GM18517 (cell line): ENCODE results near the gene LAMTOR3.

ENCODE experiments used
- ATAC-seq: cut with Tn5 transposase; IDR thresholded peaks from one replicate; pipeline ENCODE4 v1.9.1; 2021; ENCODE audit warnings: mild to moderate bottlenecking, moderate library complexity; ENCODE audit not compliant: unreplicated experiment

The LAMTOR3 gene

DNA sequence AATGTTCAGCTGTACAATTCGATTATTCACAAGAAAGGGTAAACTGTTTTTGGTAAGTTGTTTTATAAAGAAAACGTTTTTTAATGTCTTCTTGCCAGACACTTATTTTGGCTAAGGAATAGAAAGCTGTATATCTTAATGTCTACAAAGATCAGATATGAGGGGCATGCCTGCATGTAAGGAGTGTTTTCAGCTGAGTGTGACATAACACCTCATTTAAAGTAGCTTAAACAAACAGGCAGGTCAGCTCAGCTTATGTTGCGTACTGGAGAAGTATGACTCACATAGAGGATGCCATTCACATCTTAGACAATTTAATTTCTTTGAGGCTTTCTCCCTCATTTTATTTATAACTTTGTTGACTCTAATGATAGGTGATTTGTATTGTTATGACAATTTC, 30.4 kb downstream of the LAMTOR3 start:
- ATAC-seq, result no peak

DNA sequence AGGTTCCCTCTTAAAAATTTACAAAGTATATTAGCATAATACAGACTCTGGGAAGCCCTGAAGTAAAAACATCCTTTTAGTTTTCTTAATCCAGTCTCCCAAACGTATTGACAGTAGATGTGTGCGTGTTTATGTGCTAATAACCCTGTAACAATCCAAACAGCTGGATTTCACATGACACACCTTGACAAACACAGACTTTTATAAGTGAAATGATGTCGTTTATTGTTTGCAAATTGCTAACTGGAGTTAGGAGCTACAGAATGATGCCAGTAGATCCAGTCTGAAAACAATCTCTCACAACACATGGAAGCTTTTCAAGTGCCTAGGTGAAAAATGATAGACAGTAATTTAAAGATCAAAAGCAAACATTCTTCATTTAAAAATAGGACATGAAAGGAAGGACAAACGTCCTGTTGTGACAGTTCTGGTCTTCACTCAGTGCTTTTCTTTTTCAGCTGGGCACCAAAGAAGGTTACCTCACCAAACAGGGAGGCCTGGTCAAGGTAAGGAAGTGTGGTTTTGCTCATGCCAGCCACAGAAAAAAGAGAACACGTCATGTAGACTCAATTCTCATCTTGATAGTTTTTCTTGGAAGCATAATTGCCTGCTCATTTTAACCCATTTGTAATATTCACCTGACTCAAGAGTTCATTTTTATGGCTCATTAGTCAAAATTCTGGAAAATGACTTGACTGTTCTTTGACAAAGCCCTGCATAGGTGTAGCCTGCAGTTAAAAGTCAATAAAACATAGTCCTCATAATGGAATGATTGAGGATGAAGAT, 32.9 kb downstream of the LAMTOR3 start:
- ATAC-seq, result peak; percentile 48

DNA sequence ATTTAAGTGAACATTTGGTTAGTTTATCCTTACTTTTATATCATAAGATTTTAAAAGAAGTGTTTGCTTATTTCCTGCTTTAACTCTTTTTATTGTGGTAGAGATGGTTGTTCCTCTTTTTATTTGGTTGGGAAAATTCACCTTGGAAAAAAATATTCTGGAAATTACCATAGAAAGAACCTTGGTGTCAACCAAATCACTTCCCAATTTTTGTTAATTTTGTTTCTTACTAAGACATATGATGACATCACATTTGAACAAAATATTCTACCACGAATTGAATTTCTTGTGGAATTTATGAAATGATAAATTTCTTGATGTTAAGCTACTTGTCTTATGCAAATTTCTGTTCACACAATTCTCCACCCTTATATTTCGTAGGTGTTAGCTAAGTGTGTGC, 33.7 kb downstream of the LAMTOR3 start:
- ATAC-seq, result no peak

DNA sequence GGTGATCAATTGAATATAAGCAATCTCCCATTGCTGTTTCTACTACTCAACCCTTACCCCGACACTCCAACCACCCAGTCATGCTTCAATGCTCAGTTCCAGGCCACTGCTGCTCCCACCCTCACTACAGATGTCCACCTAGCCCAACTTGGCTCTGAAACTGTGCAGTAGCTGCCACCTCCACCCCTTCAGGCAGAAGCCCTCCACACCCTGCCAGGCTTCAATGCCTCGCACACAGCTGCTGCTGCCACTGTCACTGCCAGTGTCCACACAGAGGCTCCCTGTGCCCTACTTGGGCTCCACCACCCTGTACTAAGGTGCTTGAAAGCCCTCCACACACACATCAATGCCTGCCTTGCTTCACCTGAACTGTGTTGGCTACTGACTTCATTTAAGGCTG, 34.6 kb downstream of the LAMTOR3 start:
- ATAC-seq, result peak; percentile 58

DNA sequence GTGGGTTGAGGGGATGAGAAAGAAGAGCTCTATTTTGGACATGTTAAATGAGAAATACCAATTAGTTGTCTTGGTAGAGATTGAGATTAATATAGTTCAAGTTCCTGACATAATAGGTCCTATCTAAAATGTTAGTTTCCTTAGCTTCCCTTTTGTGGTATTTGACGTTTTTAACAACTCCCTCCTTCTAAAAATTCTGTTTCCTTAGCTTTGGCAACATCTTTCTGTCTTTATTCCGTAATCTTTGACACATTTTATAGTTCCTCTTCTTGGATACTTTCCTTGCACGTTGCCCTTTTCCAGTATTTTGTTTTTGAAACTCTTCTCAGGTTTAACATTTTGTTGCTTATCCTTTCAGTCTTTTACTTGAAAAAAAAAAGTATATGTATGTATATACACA, 36.9 kb downstream of the LAMTOR3 start:
- no peak for ATAC-seq

DNA sequence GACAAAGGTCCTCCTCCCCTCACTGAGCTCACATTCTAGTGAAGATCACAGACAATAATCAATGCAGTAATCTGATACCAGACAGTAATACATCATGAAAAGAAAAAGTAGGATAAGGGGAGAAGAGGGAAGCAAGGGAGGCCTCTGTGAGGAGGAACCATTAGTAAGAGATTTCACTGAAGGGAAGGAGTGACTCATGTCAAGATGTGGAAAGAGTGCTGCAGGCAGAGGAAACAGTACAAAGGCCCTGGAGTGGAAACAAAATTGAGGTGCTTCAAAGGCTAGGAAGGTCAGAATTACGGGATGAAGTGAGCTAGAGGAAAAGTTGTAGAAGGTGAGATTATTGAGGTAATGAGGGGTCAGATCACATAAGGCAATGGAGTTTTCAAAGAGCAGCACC, 38.1 kb downstream of the LAMTOR3 start:
- ATAC-seq, result no peak

DNA sequence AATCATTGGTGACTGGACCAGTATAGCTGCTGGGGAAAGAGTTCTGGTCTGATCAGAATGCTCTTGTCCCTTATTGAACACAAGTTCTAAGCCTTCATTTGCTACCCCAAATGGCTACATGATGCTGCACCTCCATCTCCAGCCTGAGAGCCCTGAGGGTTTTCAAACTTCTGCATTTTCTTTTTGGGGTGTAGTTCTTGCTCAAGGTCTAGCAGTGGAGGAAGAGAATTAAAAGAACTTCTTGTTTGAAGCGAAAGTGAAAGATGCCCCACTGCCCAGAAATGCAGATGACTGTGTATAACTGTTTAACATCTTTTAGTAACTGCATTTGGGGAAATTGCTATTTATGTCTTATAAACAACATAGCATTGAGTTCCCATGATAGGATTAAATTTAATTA, 38.5 kb downstream of the LAMTOR3 start:
- peak; percentile 47 for ATAC-seq

DNA sequence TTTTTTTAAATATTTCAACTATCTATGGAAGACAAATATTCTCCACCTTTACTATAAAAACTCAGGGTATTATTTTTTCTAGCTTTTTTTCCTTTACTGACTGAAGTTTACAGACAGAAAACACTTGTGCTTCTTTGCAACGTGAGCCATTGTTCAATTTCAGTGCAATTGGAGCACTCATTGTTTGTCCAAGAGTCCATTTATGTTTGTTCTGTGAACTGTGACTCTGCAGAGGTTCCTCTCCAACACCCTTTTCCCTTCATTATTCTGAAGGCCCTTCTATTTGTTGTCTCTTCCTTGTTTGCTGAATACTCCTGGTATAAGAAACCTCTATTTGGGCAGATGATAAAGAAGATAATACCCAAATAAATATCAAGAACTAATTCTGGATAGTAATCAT, 40.2 kb downstream of the LAMTOR3 start:
- ATAC-seq, result no peak

DNA sequence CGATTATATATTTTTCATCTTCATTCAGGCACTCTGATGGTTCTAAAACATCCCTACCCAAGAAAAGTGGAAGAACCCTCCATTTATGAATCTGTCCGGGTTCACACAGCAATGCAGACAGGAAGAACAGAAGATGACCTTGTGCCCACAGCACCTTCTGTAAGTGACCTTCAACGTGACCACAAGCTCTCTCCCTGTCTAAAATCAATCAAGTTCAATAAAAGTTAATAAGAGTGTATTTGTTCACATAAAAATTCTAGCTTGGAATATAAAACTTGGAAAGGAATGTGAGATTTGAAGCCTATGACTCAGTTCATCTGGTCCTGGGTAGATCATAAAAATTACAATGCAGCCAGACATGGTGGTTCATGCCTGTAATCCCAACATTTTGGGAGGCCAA, 41.0 kb downstream of the LAMTOR3 start:
- no peak for ATAC-seq

DNA sequence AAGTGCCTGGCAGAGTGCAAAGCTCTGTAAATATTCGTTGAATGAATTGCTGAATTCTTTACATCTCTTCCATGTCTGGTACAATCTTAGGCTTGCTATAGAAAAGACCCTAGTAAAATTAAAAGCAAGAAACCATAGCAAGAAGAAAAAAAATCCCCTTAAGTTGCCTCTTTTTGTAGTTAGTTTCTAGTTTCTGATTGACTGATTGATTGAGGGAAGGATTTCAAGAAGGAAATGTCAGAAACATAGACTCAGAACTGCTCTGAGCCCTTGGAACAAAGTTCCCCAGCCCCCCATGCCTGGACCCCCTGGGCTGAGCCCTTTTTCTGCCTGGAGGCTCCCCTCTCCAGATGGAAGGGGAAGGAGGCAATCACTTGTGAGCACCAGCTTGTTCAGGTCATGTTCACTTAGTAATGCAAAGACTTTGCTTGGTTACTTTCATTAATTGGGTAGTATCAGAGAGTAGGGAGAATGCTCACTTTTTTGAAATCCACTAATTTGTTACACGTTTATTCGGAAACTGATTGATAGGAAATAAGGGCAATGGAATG, 42.0 kb downstream of the LAMTOR3 start:
- no peak for ATAC-seq

DNA sequence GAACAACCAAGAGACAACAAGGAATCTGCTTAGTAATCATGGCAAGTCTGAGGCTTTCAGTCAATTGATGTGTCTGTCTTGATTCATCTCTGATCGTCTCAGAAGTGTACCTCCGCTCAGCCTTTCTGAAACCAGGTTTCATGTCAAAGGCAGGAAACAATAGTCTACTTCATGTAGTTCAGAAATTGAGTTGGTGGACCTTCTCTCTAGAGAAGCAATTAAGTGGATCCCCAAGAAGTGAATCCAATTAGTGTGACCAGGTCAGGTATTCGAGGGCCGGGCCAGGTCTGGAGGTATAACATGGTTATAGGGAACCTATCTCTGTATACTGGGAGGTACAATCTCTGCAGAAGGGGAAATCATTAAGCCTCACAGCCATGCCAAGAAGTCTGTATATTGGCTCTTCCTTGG, 45.6 kb downstream of the LAMTOR3 start:
- ATAC-seq, result peak; percentile 39

DNA sequence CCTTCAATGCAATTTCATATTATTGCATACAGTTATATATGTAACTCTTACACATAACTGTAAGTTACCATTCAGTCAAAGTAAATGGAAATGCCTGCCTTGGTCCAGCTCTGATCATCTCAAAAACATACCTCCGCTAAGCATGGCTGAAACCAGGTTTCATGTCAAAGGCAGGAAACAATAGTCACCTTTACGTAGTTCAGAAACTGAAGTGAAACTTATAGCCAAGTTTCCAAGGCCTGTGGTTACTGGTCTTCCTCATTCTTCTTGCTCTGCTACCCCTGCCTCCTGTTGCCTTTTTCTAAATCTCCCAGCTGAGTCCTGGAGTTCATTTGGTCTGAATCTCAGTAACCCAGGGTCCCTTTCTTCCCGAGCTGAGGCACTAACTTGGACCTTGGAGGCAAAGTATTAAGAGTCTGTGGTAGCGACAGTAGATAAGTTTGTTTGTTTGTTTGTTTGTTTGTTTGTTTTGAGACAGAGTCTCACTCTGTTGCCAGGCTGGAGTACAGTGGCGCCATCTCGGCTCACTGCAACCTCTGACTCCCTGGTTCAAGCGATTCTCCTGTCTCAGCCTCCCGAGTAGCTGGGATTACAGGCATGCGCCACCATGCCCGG, 46.8 kb downstream of the LAMTOR3 start:
- ATAC-seq, result peak; percentile 64

DNA sequence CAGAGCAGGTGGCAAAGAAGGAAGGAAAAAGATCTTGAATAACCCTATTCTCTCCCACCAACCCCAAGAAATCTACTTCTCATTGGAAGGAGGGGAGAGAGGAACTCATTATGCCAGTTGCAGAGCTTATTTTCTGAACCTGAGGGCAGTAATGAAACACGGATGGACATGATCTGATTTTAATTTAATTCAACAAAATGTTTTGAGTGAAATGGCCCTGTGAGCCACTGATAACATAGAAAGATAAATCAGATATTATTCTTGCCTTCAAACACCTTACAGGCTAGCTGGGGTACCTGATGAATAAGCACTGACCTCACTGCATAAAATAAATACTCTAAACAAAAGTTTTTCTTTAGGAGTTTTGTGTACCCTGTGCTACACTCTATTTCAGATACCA, 47.3 kb downstream of the LAMTOR3 start:
- ATAC-seq, result no peak

DNA sequence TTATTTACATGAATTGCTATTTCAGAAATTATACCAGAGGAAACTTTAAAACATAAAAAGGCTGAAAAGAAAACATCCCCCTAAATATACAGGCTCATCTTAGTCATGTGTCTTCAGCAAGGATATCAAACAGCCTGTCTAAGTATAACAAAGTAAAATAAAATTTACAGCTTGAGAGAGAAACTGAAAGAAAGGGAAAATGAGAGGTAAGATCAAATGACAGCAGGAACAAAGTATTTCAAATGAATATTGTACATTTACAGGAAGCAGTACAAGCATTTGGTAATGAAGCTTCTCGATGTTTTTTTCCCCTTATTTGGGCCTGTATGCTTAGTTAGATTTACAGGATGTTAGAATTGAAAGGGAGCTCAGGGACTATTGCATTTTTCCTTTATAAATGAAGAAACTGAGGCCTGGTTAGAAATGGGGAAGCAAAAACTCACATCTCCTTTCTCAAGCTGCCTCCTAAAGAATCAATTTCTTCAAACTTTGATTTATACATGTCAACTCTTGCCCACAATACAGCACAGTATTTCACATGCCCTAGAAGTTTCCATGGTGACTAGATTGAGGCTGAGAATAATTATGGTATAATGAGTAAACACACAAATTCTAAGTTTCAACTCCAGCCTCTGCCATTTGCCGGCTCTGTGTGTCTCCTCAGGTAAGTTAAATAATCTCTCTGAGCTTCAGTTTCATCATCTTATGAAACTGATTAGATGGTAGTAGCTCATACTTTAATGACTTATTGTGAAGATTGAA, 48.3 kb downstream of the LAMTOR3 start:
- ATAC-seq, result peak; percentile 23

DNA sequence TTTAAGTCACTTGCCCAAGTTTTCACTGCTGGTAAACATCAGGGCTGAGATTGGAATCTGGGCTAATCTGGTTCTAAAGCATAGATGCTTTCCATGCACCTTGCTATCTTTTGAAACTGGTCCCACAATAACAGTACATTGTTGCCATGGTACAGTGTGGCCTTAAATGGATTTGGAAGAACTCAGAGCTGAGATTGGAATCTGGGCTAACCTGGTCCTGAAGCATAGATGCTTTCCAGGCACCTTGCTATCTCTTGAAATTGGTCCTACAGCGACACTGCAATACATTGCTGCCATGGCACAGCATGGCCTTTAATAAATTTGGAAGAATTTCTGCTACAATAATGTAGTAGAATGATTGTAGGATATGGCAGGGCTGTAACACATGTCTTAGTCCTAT, 49.0 kb downstream of the LAMTOR3 start:
- no peak for ATAC-seq

DNA sequence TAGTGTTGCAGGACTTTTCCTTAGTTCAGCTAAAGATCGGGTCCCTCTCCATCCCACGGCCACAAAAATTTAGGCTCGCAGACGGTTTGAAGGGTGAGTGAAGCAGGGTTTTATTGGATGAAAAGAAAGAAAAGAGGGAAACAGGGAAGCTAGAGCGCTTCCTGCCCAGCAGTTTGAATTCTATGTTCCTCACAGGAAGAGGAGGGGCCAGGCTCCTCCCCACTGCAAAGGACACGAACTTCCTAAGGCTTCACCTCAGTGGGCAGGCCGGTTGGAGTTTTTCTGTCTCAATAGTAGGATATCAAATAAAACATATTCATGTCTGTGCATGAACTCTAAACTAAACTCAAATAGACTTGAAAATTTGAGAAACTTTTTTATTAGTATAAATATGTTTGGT, 50.2 kb downstream of the LAMTOR3 start:
- ATAC-seq, result no peak

DNA sequence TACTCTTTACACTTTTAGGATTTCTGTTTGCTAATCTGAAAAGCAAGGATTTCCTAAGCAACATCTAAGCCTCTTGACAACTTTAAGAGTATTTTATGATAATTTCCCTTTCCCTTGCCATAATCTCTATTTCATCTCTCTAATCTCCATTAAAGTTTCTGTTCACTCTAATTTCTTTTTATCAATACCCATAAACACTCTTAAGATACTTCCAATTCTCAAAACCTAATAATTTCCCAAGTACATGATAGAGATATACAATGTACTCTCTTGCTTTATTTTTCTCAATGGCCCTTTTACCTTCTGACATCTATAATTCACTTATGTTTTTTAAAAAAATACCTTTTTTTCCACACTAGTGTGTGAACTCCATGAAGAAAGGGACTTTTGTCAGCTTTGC, 50.8 kb downstream of the LAMTOR3 start:
- ATAC-seq, result no peak

DNA sequence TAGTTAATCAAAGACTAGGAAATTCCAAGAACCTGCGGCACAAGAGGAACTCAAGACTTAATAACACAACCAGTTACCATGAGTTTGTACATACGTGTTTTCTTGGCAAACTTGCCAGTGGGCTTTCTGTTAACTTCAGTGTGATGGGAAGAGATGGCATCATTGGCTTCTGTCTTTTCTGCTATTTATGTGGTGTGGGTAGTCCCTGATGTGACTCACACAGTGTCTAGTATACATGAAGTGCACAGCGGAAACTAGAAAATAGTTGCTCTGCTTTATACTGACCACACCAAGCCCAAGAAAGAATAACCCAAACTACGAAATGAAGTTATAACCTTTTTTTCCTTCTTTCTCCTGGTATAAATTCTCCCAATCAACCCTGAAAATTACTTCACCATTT, 53.1 kb downstream of the LAMTOR3 start:
- ATAC-seq, result no peak

DNA sequence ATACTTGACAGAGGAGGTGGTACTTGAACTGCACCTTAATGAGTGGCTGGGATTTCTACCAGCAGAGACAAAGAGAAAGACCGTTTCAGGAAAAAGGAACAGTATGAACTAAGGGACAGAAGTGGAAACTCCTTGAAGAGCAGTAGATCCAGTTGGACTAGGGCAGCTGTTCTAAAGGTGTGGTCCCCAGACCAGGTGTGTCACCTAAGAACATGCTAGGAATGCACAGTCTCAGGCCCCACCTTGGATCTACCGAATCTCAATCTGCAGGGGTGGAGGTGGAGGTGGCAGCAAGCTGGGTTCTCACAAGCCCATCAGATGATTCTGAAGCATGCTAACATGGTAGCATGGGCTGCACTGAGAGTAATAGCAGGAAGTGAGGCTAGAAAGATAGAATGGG, 55.3 kb downstream of the LAMTOR3 start:
- ATAC-seq, result no peak

DNA sequence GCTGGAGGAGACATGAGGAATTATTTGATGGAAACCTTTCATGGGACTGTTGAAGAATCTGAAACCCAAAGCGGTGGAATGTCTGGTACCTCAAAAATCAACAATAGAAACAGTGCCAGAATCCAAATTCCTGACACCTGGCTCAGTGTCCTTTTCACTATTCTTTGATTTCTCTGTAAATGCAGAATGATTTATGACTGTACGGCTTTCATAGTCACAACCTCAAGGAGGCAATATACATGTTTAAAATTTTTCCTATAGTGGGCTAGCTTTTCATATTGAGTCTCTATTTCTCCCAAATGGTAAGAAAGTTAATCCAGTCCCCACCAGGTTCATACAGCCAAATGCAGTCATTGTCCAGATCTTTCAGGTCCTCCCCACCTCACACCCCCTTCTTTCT, 58.3 kb downstream of the LAMTOR3 start:
- no peak for ATAC-seq

DNA sequence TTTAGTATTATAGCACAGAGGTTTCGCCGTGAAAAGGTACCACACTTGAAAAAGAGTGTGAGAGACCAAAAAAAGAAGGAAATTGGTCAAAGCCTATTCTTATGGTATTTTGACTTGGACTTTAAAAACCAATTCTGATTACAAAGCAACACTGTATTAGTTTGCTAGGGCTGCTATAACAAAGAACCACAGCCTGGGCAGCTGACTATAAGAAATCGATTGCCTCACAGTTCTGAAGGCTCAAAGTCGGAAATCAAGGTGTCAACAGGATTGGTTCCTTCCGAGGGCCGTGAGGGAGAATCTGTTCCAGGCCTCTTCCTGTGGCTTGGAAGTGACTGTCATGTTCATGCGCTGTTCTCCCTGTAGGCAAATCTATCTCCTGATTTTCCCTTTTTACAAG, 59.7 kb downstream of the LAMTOR3 start:
- no peak for ATAC-seq

DNA sequence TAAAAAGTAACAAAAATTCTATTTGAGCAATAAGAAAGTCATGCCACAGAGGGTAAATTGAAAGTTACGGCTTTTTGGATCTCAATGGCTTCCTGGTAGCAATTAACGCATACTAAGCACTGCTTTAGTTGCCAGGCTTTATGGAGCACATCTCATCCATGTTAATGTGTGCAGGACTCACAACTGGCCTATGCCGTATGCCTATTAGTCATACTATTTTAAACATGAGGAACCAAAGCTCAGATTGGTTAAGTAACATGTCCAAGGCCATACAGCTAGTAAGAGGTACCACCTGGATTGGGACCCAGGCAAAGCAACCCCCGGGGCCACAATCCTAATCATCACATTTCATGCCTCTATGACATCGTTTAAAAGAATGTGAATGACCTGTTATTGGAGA, 60.5 kb downstream of the LAMTOR3 start:
- no peak for ATAC-seq
